Measurements from ENCODE around the gene SUCLA2. TPM values are rescaled to one million over a fixed set of nuclear protein-coding genes. Genes with fewer than 3 reads are reported as not detected.
A peak's percentile ranks its signal among the peaks of the same experiment; 100 is the strongest.

The SUCLA2 gene
- total and polyA plus RNA-seq, 2 of the 8 experiments (the other 6 are each of a cell fraction or from before 2014, with no cell fraction given) = 23.5 to 78.8 TPM

GRCh38 chr13:48038761-48039160 is 37.7 kb upstream of the SUCLA2 start:
- no peak overlapping the region for H4K5ac ChIP-seq (ENCODE audit: insufficient read length, low read depth, low read length)
- H2BK12ac ChIP-seq (ENCODE audit: low read depth, low read length) = peak overlapping the region; percentile 35; the same call in 1 of the 2 replicates
- ChIA-PET CTCF (ENCODE audit: partially characterized antibody) (interaction anchor here (1.3 to 3.9 kb wide), 11 partner anchors 10 to 294 kb away, joined by 3 to 50 read pairs (median 6); partner anchors contain the start of genes MED4 and SUCLA2), POLR2A (ENCODE audit: partially characterized antibody) (interaction anchor here (0.8 to 5.1 kb wide), 9 partner anchors 11 to 229 kb away, joined by 3 to 48 read pairs (median 7); partner anchors contain the start of gene SUCLA2)
- peak overlapping the region in 2 of 4 experiments; percentile 69 to 72; a peak in 2 of 8 replicates for H3K4me3 ChIP-seq (ENCODE audit: extremely low read depth in 1 of 4, insufficient read depth in 2 of 4, low read depth in 3 of 4, low read length in 4 of 4)
- no peak overlapping the region for H2BK15ac ChIP-seq (ENCODE audit: low read length)
- no peak for DNase-seq (ENCODE audit: low read depth in 1 of 2, low spot score in 2 of 2)
- peaks cover 0 to 19% of the 10 kb centered on the region in 2 experiments; a peak in 3 of 4 replicates for H3K79me2 ChIP-seq (ENCODE audit: control insufficient read depth in 1 of 2, insufficient read depth in 2 of 2, low read length in 2 of 2)
- peak overlapping the region; percentile 81 for H3K14ac ChIP-seq (ENCODE audit: insufficient read length)
- FAIRE-seq = no peak
- H2AK5ac ChIP-seq (ENCODE audit: low read depth, low read length) = peak overlapping the region; percentile 96
- peaks cover 0 to 3% of the 10 kb centered on the region in 2 experiments for H4K20me1 ChIP-seq (replicated peaks in 1 of 2; ENCODE audit: control insufficient read depth in 1 of 2, insufficient read depth in 2 of 2, low read length in 2 of 2)
- no peak overlapping the region for H2BK120ac ChIP-seq (replicated peaks; ENCODE audit: low read depth, low read length)
- WGBS, 2 experiments (ENCODE audit: extremely low coverage in 1 of 2, insufficient coverage in 1 of 2, insufficient read length in 1 of 2, insufficient replicate concordance in 2 of 2, low coverage in 1 of 2, low lambda C conversion rate in 2 of 2, missing lambda C conversion rate in 1 of 2) = 100% methylated on average over 1 of the region's 1 CpG; no CpG with 5 or more reads in 1 of the 2 experiments
- no peak overlapping the region for H3K23ac ChIP-seq (ENCODE audit: insufficient read length)
- H2BK5ac ChIP-seq (ENCODE audit: low read depth, low read length) = no peak overlapping the region
- H4K8ac ChIP-seq (ENCODE audit: extremely low read depth, insufficient read depth, low read length) = no peak overlapping the region
- H3K27me3 ChIP-seq (replicated peaks in 1 of 4; ENCODE audit: control insufficient read depth in 3 of 4, extremely low read depth in 1 of 4, insufficient read depth in 3 of 4, low read length in 3 of 4) = no peaks in the 10 kb centered on the region
- peaks cover 0 to 3% of the 10 kb centered on the region in 2 experiments; a peak in 1 of 4 replicates for H3K9me3 ChIP-seq (ENCODE audit: insufficient read depth in 2 of 2, low read depth in 1 of 2, low read length in 1 of 2)
- peak overlapping the region; percentile 5 for H3K56ac ChIP-seq (replicated peaks; ENCODE audit: insufficient read length, low read depth, low read length)
- H3K79me1 ChIP-seq (ENCODE audit: low read depth, low read length) = 0 out of 2 replicates have a peak, but pooled peaks cover 2% of the 10 kb centered on the region
- no peak overlapping the region for H3K27ac ChIP-seq (ENCODE audit: low read depth, low read length)
- no peak overlapping the region for H3K4ac ChIP-seq (replicated peaks; ENCODE audit: insufficient read length, low read depth, low read length)
- H3K36me3 ChIP-seq (ENCODE audit: control insufficient read depth in 2 of 4, insufficient read depth in 4 of 4, low read length in 3 of 4) = peaks cover 7 to 12% (median 10%) of the 10 kb centered on the region in 4 experiments; a peak in 5 of 8 replicates
- H3K9ac ChIP-seq (replicated peaks in 1 of 4; ENCODE audit: extremely low read depth in 1 of 4, low read depth in 3 of 4, low read length in 3 of 4) = no peak overlapping the region
- peak overlapping the region; percentile 73 to 77 for H3K4me2 ChIP-seq (ENCODE audit: insufficient read depth in 1 of 2, low read depth in 2 of 2, low read length in 2 of 2)
- no peak overlapping the region for H4K91ac ChIP-seq (replicated peaks; ENCODE audit: insufficient read length, low read length)
- no peak overlapping the region for H2AFZ ChIP-seq (ENCODE audit: low read length)
- peaks cover 6% of the 10 kb centered on the region for H3K23me2 ChIP-seq (ENCODE audit: low read depth, low read length)
- H3K18ac ChIP-seq (ENCODE audit: extremely low read depth, low read length) = no peak overlapping the region
- no peak overlapping the region for H2BK20ac ChIP-seq (ENCODE audit: low read length)
- H3K4me1 ChIP-seq (replicated peaks in 1 of 4; ENCODE audit: control insufficient read depth in 3 of 4, insufficient read depth in 4 of 4, low read length in 3 of 4) = peaks cover 0 to 4% (median 2%) of the 10 kb centered on the region in 4 experiments; a peak in 3 of 7 replicates
- TF ChIP-seq, protein P1, sequence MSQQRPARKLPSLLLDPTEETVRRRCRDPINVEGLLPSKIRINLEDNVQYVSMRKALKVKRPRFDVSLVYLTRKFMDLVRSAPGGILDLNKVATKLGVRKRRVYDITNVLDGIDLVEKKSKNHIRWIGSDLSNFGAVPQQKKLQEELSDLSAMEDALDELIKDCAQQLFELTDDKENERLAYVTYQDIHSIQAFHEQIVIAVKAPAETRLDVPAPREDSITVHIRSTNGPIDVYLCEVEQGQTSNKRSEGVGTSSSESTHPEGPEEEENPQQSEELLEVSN (IDR thresholded peaks at IDR 0.05) = no peak
- TF ChIP-seq SP2 (IDR thresholded peaks at IDR 0.05; ENCODE audit: low read length) = no peak
- TF ChIP-seq EP300 (IDR thresholded peaks at IDR 0.05; ENCODE audit: borderline replicate concordance in 1 of 2, low read depth in 2 of 2, low read length in 2 of 2) = no peak
- no peak for TF ChIP-seq KDM1A (IDR thresholded peaks at IDR 0.05; ENCODE audit: borderline replicate concordance, low read length)
- no peak for TF ChIP-seq RBBP5 (IDR thresholded peaks at IDR 0.05; ENCODE audit: borderline replicate concordance, low read depth, low read length)
- no peak for TF ChIP-seq ASH2L (IDR thresholded peaks at IDR 0.05; ENCODE audit: low read length)
- no peak for TF ChIP-seq RFX5 (IDR thresholded peaks at IDR 0.05; ENCODE audit: borderline replicate concordance, low read depth, low read length)
- TF ChIP-seq POLR2AphosphoS5 (IDR thresholded peaks at IDR 0.05; ENCODE audit: low read depth, low read length) = no peak
- TF ChIP-seq TAF1 (IDR thresholded peaks at IDR 0.05; ENCODE audit: low read depth, low read length) = no peak
- no peak for TF ChIP-seq CHD1 (IDR thresholded peaks at IDR 0.05; ENCODE audit: low read depth, low read length)
- TF ChIP-seq KDM5A (IDR thresholded peaks at IDR 0.05; ENCODE audit: low read length) = no peak
- TF ChIP-seq GABPA (IDR thresholded peaks at IDR 0.05; ENCODE audit: borderline replicate concordance, insufficient read depth, low read length) = no peak
- TF ChIP-seq TBP (IDR thresholded peaks at IDR 0.05; ENCODE audit: low read depth, low read length) = no peak
